Eye (tissue), 1 donor: ENCODE measurements around the gene TCHP.
"Not testable (repeated sequence)": the region's sequence is repeated elsewhere in the genome, so short reads cannot be mapped to it uniquely, and the experiment has no call there.

Experiments used
- DNase-seq: peaks from one replicate; pipeline ENCODE4 v3.0.0-alpha.2; 2015

Gene TCHP

DNA sequence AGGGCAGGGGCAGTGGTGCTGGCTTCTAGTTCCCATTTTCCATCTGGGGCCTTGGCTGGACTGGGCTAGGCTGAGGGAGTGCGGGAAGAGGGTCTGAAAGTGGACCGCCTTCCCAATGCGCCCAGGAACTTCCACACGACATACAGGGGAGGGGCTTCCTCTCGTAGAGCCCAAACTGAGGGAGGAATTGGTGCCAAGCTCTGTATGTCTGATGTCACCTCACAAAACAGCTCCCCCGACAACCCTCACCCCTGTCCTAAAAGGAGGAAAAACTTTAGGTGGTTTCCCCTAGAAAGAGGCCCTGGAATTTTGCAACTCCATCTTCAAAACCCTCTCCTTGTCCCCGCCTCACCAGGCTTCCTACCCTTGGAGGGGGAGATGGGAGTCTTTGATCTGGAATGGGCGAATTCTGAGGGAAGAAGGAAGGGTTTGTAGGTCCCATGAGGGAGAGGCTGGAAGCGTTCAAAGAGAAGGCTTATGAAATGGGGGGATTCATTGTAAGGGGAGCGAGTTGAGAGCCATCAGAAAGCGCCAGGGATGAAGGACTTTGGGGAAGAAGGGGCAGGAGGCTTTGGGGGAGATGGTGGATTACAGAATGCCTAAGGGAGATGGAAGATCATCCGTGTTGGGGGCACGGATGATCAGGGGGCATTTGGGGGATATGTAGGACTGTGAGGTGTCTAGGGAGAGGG is 20.6 kb upstream of the TCHP start:
- DNase-seq = peak; percentile 73

DNA sequence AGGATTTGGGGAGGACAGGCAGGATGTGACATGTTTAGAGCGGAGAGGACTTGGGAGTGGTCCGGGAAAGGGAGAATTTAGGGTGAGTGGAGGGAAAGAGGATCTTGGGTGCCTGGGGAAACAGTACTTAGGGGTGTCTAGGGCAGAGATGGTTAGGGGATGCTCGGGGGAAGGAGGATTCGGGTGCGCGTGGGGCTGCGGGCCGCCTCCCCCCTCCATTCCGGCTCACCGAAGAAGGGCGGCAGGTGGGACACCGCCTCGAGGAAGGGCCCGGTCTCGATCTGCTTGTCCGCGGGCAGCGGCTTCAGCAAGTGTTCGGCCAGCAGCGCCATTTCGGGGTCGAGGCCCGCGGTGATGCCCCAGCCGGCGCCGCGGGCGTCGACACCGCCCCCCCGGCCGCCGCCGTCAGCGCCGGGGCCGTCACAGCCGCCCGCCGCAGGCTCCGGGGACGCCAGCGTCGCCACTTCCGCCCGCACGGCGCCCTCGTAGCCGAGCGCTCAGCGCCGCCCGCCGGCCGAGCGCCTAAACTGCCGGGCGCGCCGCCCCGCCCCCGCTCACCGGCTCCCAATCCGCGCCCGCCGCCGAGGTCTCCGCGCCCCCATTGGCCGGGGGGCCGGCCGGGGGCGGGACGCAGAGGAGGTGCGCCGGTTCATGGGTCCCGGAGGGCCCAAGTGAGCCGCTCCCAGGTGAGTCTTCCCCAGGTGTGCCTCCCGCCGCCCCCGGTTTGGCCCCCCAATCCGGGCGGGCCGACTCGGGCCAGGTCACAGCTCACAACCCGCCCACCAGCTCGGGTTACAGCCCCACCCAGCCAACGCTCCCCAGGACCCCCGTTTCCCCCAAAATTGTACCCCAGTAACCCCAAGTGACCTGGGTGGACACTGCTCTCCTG is 19.8 kb upstream of the TCHP start, which contains the start of gene GLTP:
Gene GLTP (minus strand): TSS at position 499 of the 889 bp plus-strand sequence. CDS start 167 bp downstream, at position 332.
- DNase-seq = peak; percentile 94

DNA sequence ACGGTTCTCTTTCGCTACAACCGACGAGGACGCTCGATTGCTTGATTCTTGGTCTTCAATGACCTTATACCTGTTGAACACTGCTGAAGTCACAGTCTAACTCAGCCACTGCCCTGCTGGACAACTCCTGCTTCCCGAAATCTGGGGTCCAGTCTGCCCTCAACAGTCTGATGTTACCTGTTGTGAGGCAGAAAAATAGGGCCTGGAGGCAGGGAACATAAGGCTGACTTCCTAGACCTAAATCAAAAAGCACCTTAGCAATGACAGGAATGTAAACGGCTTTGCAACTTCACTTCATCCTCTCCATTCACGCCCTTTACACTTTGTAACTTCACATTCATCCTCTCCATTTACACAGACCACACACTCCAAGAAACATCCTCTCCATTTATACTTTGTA is 19.1 kb upstream of the TCHP start:
- peak; percentile 39 for DNase-seq

DNA sequence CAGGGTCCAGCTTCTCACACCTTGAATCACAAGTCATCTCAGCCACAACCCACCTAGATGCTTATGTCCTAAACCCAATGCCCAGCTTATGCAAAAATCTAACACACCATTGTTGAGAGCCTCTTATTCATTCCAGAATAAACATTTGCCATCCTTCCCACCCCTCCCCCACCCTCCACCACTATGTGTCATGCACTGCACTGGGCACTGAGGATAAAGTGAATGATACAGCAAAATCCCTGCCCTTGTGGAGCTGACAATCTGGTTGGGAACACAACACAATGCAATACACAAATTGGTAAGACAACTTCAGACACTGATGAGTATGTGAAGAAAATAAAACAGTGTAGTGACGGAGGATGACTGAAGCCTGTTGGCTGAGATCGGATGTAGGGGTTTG is 18.3 kb upstream of the TCHP start:
- DNase-seq = no peak

DNA sequence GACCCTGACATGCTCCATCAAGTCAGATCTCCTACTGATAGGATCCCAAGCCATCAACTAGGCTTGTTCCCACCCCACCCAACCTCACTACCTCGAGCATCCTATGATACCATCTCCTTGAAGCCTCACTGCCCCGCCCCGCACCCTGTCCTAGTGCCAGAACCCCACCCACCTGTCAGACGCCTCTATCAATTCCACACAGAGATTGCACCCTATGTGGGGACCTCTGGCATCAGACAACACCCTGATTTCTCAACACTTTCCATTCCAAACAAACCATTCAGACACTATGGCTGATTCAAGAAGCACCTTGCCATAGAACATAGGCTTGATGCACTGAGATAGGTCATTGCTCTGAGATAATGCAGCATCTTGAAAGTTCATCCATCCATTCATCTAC is 16.6 kb upstream of the TCHP start:
- DNase-seq = no peak

DNA sequence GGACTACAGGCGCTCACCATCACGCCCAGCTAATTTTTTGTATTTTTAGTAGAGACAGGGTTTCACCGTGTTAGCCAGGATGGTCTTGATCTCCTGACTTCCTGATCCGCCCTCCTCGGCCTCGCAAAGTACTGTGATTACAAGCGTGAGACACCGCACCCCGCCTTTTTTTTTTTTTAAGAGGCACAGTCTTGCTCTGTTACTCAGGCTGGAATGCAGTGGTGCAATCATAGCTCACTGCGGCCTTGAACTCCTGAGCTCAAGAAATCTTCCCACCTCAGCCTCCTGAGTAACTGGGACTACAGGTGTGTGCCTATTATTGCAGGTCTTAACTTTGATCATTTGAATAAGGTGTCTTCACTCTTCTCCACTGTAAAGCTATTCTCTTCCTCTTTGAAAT is 14.5 kb upstream of the TCHP start:
- no peak for DNase-seq

DNA sequence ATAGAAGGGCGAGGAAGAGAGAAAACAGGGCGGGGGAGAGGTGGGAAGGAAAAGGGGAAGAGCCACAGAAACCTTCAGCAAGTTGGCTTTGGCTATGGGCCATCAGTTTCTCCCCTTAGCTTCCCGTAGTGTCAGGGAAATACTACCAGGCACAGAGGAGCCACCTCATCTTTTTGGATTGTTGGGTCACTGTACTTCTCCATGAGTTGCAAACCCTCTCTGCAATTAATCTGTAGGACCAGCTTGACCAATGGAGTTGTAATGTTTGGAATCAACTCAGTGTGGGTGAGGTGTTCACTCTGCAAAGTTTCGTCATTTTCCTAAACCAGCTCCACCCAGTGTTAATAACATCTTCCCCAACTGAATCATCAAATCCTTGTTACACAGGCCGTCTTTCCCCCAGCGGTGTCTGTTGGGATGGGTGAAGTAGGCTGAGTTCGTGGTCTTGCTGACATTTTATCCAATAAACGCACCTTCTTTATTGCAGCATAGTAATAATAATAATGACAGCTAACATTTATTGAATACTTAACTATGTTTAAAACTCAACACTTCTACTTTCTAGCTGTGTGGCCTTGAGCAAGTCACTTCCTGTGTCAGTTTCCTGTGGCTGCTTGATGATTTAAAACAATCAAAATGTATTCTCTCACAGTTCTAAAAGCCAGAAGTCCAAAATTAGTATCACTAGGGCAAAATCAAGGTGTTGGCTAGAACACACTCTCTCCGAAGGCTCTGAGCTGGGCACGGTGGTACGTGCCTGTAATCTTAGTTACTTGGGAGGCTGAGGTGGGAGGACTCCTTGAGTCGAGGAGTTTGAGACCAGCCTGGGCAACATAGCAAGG is 11.7 kb upstream of the TCHP start:
- DNase-seq = no peak

DNA sequence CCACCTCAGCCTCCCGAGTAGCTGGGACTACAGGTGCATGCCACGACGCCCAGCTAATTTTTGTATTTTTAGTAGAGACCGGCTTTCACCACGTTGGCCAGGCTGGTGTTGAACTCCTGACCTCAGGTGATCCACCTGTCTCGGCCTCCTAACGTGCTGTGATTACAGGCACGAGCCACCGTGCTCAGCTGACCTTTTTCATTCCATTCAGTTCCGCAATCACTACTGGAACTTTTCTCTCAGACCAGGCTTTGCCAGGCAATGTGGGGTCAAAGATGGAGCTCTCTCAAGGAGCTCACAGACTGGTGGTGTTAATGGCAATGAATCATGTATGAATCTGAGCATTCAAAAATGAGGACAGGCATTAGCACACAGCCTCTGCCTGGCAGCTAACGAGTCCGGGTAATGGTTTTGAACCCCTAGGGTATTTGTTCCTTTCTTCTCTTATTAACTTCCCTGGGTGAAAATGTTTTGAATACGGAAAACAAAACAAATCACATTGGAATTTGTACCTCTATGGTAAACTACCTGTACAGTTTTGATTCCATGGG is 9.4 kb upstream of the TCHP start:
- peak; percentile 56 for DNase-seq

DNA sequence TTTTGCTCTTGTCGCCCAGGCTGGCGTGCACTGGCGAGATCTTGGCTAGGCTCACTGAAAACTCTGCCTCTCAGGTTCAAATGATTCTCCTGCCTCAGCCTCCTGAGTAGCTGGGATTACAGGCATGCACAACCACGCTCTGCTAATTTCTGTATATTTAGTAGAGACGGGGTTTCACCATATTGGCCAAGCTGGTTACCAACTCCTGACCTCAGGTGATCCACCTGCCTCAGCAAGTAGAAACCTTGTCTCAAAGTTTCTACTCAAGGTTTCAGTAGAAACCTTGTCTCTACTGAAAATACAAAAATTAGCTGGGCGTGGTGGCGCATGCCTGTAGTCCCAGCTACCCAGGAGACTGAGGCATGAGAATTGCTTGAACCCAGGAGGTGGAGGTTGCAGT is 8.3 kb upstream of the TCHP start:
- DNase-seq = not testable (repeated sequence)

DNA sequence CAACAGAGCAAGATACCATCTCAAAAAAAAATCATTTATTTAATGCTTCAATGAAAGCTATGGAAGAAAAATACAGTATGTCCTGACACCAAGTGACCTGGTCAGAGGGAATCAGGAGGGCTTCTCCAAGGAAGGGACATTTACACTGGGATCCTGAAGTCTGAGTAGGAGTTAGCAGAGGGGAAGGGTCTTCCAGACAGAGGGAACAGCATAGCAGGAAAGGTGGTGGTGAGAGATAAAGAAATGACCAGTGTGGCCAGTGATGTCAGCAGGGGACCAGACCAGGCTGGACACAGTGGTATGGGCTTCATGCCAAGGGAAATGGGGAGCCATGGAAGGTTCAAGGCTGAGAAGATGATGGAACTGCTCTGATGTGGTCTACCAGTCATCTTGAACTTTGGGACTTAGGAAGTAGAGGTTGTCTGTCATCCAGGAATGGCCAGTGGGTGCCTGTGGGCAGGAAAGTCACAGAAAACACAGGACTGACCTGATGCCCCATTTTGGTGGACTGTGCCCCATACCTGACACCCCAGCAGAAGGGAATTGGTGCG is 7.8 kb upstream of the TCHP start:
- no peak for DNase-seq

DNA sequence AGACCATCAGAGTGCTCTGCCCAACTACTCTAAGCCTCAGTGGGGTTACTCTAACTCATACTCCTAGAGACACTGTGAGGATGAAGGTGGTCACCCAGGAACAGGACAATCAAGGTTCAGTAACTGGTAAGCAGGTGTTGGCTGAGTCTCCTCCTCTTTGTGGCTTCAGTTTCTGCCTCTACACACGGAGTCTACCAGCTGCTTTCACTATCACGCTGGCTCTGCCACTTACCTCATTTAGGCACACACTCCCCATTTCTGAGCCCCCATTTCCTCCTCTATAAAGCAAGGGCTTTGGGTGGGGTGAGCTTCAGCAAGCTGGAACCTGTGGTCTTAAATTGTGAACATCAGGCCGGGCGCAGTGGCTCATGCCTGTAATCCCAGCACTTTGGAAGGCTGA is 7.3 kb upstream of the TCHP start:
- no peak for DNase-seq

DNA sequence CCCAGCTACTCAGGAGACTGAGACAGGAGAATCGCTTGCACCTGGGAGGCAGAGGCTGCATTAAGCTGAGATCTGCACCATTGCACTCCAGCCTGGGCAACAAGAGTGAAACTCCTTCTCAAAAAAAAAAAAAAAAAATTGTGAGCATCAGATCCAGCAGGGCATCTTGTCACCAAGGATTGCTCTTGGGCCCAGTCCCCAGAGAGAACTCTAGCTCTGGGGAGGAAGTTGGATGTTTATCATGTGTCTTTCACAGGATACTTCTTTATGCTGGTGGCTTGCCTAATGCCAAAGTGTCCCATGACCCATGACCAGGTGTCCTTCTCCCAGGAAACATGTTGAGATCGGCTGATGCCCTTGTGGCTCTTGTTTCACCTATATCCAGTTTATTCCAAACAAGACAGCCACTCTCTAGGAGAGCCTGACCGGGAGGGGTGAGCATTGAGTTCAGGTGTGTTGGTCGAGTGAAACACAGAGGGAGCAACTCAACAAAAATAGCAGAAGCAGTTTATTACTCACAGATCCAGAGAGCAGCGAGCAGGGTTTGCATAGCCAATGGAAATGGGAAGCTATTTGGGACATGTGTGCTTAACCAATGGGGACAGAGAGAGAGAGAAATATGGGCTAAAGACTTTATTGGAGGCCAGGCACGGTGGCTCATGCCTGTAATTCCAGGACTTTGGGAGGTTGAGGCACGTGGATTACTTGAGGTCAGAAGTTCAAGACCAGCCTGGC is 6.6 kb upstream of the TCHP start:
- no peak for DNase-seq

DNA sequence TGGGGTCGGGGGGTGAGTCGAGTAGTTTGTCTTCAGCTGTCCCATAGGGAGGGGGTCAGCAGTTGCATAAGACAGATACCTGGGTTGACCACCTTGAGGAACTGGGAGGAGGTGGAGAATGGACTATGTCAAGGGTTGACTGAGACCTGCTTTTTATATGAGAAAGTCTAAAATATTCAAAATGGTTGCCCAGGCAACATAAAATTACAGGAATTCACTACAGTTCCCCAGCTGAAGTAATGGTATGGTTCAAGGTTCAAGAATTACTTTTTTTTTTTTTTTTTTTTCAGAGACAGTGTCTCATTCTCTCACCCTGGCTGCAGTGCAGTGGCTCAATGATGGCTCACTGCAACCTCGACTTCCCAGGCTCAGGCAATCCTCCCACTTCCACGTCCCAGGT is 5.1 kb upstream of the TCHP start:
- DNase-seq = no peak

DNA sequence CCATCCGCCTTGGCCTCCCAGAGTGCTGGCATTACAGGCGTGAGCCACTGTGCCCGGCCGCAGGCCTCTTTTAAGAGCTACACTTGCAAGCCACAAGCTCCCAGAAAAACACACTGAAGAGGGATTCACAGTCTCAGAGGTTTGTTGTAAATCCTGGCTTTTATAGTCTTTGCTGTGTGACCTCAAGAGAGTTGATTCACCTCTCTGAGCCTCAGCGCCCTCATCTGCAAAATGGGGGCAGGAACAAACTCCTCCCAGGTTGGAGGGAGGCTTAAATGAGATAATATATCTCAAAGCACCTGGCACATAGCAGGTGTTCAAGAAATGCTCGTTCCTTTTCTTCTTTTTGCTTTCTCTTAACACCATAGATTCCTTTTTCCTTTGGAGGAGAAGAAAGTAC is 3.9 kb upstream of the TCHP start:
- no peak for DNase-seq

DNA sequence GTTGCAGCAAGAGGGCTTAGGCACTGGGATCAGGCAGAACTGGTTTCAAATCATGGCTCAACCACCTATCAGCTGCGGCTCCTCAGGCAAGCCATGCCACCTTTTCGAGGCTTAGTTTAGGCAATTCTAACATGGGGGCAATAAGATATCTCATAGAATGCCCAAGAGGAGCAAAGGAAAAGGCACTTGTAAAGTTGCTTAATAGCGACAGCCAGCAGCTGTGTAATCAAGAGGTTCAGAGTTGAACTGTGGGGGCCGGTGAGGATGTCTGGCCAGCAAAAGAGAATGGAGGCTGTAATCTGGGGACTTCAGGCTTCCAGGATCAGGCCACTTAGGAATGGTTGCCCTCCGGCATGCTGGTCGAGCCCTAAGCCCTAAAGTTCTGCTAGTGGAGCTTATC is 3.0 kb upstream of the TCHP start:
- no peak for DNase-seq

DNA sequence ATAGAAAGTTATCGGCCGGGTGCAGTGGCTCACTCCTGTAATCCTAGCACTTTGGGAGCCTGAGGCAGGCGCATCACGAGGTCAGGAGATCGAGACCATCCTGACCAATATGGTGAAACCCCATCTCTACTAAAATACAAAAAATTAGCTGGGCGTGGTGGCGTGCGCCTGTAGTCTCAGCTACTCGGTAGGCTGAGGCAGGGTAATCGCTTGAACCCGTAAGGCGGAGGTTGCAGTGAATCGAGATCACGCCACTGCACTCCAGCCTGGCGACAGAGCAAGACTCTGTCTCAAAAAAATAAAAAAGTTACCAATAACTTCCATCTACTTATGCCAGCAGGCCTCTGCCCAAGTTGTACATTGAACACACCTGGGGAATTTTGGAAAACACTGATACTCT is 729 bp upstream of the TCHP start:
- not testable (repeated sequence) for DNase-seq

DNA sequence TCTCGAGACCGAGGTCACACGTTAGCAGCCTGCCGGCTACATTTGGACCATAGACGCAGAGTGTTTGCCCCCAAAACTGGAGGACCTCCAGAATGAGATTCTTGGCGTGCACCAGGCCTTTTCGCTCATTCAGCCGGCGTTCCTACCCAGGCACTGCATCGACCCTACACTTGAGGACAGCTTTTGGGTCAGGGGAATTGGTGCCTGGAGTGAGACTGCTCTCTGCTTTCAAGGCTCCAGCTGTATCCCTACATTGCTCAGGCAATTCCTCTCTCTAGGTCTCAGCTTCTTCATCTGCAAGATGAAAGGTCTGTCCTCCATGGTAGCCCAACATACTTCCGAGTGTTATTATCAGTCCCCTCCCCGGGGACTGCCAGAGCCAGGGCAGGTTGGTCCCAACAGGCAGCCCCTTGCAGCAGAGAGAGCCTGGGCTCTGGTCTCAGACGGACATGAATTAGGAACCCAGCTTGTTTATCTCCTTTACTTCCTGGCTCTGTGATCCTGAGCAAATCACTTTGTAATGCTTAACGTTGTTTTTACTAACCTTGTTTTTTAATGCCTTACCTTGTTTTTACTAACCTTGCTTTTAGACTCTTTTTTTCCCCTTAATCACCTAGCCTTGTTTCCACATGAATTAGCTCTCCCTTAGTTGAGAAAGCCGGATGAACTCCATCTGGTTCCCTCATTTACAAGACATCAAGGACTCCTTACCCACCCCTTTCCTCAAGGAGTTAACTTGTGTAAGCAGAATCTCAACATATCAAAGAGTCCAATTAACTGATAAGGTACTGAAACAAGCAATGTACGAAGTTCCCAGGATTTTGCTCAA is 892 bp downstream of the TCHP start:
- DNase-seq = no peak

DNA sequence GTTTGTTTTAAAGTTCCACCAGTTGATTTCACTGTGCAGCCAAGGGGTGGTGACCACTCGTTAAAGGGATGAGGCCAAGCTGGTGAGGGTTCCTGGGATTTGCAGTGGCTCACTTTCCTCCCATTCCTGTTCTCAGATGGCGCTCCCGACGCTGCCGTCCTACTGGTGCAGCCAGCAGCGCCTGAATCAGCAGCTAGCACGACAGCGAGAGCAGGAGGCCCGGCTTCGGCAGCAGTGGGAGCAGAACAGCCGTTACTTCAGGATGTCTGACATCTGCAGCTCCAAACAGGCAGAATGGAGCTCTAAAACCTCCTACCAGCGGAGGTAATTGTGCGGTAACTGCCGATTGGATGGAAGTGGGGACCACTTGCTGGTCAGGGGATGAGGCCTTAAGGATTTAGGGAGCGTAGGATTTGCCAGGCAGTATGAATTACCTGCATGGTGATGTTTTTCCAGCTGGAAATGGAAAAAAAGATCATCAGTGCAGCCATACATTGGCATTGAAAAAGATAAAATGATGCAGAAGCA is 2.9 kb downstream of the TCHP start:
- no peak for DNase-seq

DNA sequence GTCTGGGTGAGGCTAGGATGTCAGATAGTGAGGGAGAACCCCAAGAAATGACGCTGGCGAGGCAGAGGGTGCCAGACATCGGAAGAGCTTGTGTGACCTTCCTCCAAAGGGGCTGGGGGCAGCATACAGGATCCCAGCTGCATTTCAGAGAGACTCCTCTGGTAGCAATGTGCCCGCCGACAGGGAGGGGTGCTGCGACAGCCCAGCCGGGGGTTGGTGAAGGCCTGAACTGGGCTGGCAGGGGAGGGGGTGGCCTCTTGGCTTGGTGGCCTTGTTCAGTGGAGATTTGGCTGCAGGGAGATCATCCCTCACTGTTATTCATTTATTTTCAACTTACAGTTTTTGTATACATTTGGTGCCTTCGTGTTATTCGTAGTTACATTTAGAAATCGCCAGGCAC is 5.2 kb downstream of the TCHP start:
- no peak for DNase-seq

DNA sequence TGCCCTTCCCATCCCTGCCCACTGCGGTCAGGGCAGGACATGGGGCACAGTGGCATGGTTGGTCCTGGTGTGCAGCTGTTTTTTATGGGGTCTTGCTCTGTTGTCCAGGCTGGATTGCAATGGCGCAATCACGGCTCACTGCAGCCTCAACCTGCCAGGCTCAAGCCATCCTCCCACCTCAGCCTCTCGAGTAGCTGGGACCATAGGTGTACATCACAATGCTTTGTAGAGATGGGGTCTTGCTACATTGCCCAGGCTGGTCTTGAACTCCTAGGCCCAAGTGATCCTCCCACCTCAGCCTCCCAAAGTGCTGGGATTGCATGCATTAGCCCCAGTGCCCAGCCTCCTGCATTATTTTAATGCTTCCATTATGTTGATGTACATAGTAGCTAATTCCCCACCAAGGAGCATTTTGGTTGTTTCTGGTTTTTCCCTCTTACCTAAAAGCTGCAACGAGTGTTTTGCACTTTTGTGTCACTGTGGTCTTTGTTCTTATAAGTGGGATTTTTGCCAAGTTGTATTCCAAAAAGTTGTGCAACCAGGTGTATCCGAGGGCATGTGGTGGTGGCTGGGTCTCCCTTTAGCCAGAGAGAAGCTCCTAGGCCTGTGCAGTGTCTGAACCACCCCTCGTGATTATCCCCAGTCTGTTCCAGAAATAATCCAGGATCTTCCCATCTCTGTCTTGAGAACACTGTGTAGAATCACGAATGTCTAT is 10.3 kb downstream of the TCHP start:
- no peak for DNase-seq
